Measurements from ENCODE around the gene MSANTD7. TPM values are rescaled to one million over a fixed set of nuclear protein-coding genes. Genes with fewer than 3 reads are reported as not detected.

The MSANTD7 gene
- total and polyA plus RNA-seq, 10 of the 15 experiments (the other 5 are each of a cell fraction or from before 2014, with no cell fraction given): 3.5 to 22.8 (median 18.5) TPM

- RAD21 ChIA-PET (ENCODE audit: unreplicated experiment): no interaction called here
- 79% methylated on average over 3 of the region's 3 CpGs for WGBS (ENCODE audit: insufficient coverage, insufficient replicate concordance, low lambda C conversion rate, missing lambda C conversion rate)
- FAIRE-seq (no peak), ATAC-seq (0 out of 3 replicates have a peak, but pooled peaks have one; percentile 9), DNase-seq (ENCODE audit: low read depth, low spot score) (no peak)
- Histone ChIP-seq H3K9me3 (replicated peaks; ENCODE audit: control insufficient read depth, insufficient read depth, low read length) (no peaks in the 10 kb centered on the region; the same call in 2 of the 3 replicates), H2AFZ (ENCODE audit: control insufficient read depth, low read depth, low read length) (no peak overlapping the region), H3K4me2 (ENCODE audit: control insufficient read depth, insufficient read depth) (no peak overlapping the region), H3K27ac (ENCODE audit: control insufficient read depth, insufficient read depth) (no peak overlapping the region), H3K27me3 (replicated peaks in 1 of 2; ENCODE audit: control insufficient read depth in 2 of 2, insufficient read depth in 2 of 2, low read length in 1 of 2) (no peaks in the 10 kb centered on the region), H4K20me1 (ENCODE audit: control insufficient read depth, insufficient read depth) (no peaks in the 10 kb centered on the region), H3K36me3 (ENCODE audit: control insufficient read depth in 2 of 2, insufficient read depth in 2 of 2, low read length in 1 of 2) (peaks cover 0 to 13% of the 10 kb centered on the region in 2 experiments; a peak in 2 of 4 replicates), H3K79me2 (ENCODE audit: control insufficient read depth, insufficient read depth, low read length) (peaks cover 76% of the 10 kb centered on the region), H3K4me1 (ENCODE audit: control insufficient read depth, insufficient read depth, low read length) (peaks cover 5% of the 10 kb centered on the region; the same call in 1 of the 2 replicates), H3K9ac (ENCODE audit: control insufficient read depth, insufficient read depth, low read length) (no peak overlapping the region), H3K4me3 (no peak overlapping the region)
- in situ Hi-C loops (cut with MboI): no loop called here
- SMC1A ChIA-PET (ENCODE audit: uncharacterized antibody, unreplicated experiment): interaction anchor here (0.6 to 1.9 kb wide), 3 partner anchors 10 to 94 kb away, joined by 3 to 6 read pairs (median 3); no protein-coding TSS in a partner anchor
- TF ChIP-seq IRF4 (IDR thresholded peaks at IDR 0.05; ENCODE audit: low read depth, low read length): no peak
- TF ChIP-seq NBN (IDR thresholded peaks at IDR 0.05): no peak
- TF ChIP-seq BRCA1 (IDR thresholded peaks at IDR 0.05; ENCODE audit: low read depth, low read length): no peak
- TF ChIP-seq ZBED1 (IDR thresholded peaks at IDR 0.05; ENCODE audit: borderline replicate concordance): no peak
- TF ChIP-seq TAF1 (IDR thresholded peaks at IDR 0.05; ENCODE audit: borderline replicate concordance, low read depth, low read length): no peak
- TF ChIP-seq ZBTB4 (CRISPR knock-in tag; IDR thresholded peaks at IDR 0.05): no peak
- TF ChIP-seq WRNIP1 (IDR thresholded peaks at IDR 0.05; ENCODE audit: borderline replicate concordance, low read depth, low read length): no peak
- TF ChIP-seq ZNF207 (IDR thresholded peaks at IDR 0.05; ENCODE audit: borderline replicate concordance): no peak
- TF ChIP-seq ZSCAN29 (IDR thresholded peaks at IDR 0.05): no peak
- TF ChIP-seq REST (IDR thresholded peaks at IDR 0.05; ENCODE audit: low read depth, low read length): no peak
- TF ChIP-seq MEF2B (IDR thresholded peaks at IDR 0.05; ENCODE audit: partially characterized antibody, poor library complexity, severe bottlenecking): no peak
- TF ChIP-seq RAD21 (IDR thresholded peaks at IDR 0.05; ENCODE audit: insufficient read depth, low read depth, low read length): no peak
- no peak for TF ChIP-seq HDAC2 (IDR thresholded peaks at IDR 0.05)
- no peak for TF ChIP-seq CHD1 (IDR thresholded peaks at IDR 0.05; ENCODE audit: low read depth, low read length)
- no peak for TF ChIP-seq MLLT1 (IDR thresholded peaks at IDR 0.05)
- TF ChIP-seq RB1 (IDR thresholded peaks at IDR 0.05; ENCODE audit: borderline replicate concordance): no peak
- no peak for TF ChIP-seq EED (IDR thresholded peaks at IDR 0.05; ENCODE audit: low read depth)
- TF ChIP-seq NR2C2 (IDR thresholded peaks at IDR 0.05; ENCODE audit: borderline replicate concordance, control insufficient read depth, insufficient read length, low read depth): no peak
- POLR2A ChIA-PET: interaction anchor here (0.6 kb wide), 1 partner anchor 334 kb away, joined by 4 read pairs; no protein-coding TSS in a partner anchor
- no TSS peak for BruUV-seq (replicated peaks)
- intact Hi-C loops (cut with micrococcal nuclease; ENCODE audit: unreplicated experiment): loop anchor here (10.0 kb wide), 1 partner anchor 221 kb away; no protein-coding TSS in a partner anchor
- CTCF ChIA-PET: interaction anchor here (0.9 kb wide), 1 partner anchor 22 kb away, joined by 3 read pairs; no protein-coding TSS in a partner anchor
Observed at GRCh38 chr10:14884082-14884481, 46.0 kb downstream of the MSANTD7 start.

Measured in GM12878 (cell line).